ENCODE results near the gene ST3GAL4.
A peak's percentile ranks its signal among the peaks of the same experiment; 100 is the strongest.

The ST3GAL4 gene

DNA sequence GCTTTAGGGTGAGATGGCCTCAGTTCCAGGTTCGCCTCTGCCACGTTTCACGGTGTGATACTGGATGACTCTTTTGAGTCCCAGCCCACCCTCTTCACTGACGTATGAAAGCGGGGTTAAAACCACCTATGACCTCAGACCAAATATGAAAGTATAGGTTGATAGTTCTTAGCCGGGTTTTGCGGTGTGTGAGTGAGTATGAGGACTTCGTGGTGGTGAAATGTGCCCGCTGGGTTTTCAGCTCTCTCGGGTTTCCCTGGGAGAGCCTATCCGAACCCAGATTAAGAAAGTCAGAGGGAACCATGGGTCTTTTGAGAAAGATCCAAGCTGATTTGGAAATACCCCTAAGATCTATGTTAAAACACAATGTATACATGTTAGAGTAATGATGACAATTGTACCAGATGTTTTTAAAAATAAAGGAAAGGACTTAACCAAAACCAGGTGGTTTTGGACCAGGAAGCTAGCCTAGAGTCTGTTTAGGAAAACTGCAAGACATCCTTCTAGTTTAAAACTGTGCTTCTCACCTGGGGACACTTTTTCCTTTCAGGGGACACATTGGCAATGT lies 25.8 kb upstream of the ST3GAL4 start:
- FAIRE-seq (no peak), DNase-seq (ENCODE audit: low spot score) (no peak)

- DNase-seq (ENCODE audit: low spot score) (no peak), FAIRE-seq (no peak)
Measured at GRCh38 chr11:126331286-126331685, 24.2 kb upstream of the ST3GAL4 start.

GRCh38 chr11:126332221-126332711 lies 23.2 kb upstream of the ST3GAL4 start:
- DNase-seq (ENCODE audit: low spot score) = peak; percentile 51
- no peak for FAIRE-seq

GRCh38 chr11:126333142-126333541 lies 22.3 kb upstream of the ST3GAL4 start:
- FAIRE-seq = no peak

GRCh38 chr11:126334659-126335462 lies 20.6 kb upstream of the ST3GAL4 start:
- no peak for FAIRE-seq
- no peak for DNase-seq (ENCODE audit: low spot score)

More at GRCh38 chr11:126333142-126333541, 22.3 kb upstream of the ST3GAL4 start:
- DNase-seq (ENCODE audit: low spot score) = no peak

DNA sequence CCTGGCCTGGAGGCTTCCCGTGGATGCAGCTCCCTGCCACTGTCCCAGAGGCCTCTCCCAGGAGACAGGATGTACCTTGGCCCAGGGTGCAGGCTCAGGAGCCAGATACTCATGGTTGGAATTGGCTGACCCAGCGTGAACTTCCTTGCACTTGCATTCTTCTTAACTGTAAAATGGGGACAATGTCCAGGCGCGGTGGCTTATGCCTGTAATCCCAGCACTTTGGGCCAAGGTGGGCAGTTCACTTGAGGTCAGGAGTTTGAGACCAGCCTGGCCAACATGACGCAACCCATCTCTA lies 20.1 kb upstream of the ST3GAL4 start:
- FAIRE-seq = no peak

GRCh38 chr11:126336138-126336541 lies 19.3 kb upstream of the ST3GAL4 start:
- FAIRE-seq (no peak), DNase-seq (ENCODE audit: low spot score) (no peak)

More for the DNA sequence above, 20.1 kb upstream of the ST3GAL4 start:
- no peak for DNase-seq (ENCODE audit: low spot score)

DNA sequence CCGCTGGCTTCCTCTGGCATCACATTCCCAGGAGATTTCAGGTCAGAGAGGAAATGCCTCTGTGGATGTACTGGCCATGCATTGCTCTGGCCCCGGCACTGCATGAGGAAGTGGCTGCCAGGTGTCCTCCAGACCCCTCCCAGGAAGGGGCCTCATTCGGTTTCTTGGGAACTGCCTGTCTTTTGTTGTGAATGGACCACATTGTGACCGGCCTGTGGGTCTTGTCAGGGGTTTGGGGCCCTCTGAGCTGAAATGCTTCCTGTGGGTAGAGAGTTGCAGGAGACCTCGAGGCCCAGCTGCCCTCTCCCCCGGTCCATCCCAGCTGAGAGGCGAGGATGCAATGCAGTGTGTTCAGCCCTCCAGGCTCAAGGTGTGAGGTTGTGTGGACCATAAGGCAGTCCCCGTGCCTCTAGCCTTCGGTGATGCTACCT lies 18.8 kb upstream of the ST3GAL4 start:
- DNase-seq (ENCODE audit: low spot score) (no peak), FAIRE-seq (no peak)

DNA sequence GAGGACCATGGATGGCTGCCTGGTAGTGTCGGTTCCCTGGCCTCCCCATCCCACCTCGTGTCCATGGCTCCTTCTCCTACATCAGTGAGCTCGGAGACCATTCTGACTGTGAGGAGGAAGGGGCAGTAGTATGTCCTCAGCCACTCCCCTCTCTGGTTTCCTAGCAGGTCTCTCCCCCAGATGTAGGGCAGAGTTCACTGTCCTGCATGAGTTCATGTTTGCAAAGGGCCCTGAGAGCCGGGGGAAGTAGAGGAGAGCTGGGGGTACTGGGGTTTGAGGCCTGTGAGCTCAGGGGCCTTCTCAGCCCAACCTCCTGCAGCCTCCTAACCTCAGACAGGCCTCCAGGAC lies 18.4 kb upstream of the ST3GAL4 start:
- no peak for DNase-seq (ENCODE audit: low spot score)
- FAIRE-seq = no peak

DNA sequence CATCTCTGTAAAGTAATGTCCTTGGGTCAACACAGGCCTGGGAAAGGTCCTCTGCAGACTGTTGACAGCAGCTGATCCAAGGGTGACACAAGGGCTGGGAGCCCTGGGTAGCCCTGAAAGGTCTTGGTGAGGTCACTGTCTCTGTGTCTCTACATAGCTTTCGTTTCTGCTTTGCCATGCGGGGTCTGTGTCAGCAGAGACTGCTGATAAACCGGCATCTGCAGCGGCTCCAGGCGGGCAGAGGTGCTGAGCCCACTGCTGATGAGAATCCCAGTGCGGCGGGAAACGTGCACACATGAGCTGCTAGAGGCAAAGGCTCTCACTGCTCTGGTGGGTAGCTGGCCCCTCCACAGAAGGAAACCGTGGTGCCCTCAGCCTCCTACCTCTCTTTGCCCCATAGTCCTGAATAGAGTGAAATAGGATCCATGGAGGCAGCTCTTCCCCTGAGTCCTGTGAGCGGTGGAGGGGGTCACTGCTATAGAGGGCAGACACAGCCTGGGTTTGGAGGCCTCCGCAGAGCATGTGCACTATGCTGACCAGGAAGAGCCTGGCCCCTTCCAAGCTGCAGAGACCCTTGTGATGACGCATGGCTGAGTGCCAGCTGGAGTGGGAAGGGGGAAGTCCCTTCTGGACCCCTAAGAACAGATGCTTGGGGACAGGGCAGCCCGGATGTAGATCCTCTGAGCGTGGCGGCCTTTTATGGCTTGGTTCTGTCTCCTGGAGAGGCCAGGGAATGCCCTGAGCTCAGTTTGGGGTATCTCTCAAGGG lies 17.8 kb upstream of the ST3GAL4 start:
- DNase-seq (ENCODE audit: low spot score) (no peak), FAIRE-seq (no peak)

GRCh38 chr11:126338346-126339055 lies 17.0 kb upstream of the ST3GAL4 start:
- DNase-seq (ENCODE audit: low spot score) (no peak), FAIRE-seq (no peak)

GRCh38 chr11:126339073-126339862 lies 16.2 kb upstream of the ST3GAL4 start:
- DNase-seq (ENCODE audit: low spot score) (no peak), FAIRE-seq (no peak)

DNA sequence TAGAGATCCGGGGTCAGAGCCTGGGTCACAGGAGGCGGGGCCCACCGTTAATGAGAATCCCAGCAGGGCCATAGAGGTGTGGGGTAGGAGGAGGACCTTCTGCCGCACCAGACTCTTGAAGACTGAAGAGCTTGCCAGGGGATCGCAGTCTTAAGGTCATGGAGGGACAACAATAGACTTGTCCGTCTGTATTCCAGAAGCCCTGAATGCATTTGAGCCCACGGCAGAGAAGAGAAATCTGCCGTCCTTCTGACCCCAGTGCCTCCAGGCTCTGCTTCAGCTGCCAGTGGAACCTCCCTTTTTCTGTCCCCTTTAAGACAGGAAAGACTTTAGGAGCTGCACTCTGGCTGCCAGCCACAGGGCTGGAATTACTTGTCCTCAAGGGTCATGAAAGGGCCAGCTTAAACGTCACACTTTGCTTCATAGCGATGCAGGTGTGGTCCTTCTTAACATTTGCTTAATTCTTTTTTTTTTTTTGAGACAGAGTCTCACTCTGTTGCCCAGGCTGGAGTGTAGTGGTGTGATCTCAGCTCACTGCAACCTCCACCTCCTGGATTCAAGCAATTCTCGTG lies 15.5 kb upstream of the ST3GAL4 start:
- DNase-seq (ENCODE audit: low spot score) (no peak), FAIRE-seq (no peak)

DNA sequence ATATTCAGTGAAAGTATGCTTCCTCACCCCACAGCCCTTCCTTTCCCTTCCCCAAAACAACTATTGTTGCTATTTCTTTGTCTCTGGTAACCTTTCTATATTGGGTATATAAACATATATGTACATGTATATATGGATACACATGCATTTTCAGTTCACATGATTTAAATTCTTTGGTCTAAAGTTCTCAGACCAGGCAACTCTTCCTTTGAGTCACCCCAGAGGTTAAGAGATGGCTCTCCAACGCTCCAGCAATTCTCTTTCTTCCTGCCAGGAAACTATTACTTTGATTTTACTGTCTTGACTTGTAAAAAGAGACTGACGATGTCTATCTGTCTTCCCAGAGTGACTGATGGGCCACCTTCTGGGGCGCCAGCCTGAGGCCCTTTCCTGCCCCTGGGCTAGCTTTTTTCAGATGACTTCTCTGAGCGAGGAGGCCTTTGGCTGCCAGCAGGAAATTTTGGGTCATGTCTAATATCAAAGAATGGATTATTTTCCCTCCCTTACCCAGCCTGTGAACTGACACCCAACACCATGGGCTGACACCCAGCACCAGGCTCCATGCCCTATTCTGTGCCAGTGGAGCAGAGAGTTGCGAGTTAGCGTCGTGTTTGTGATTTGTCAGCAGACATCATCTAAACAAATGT lies 14.4 kb upstream of the ST3GAL4 start:
- FAIRE-seq (no peak), DNase-seq (ENCODE audit: low spot score) (no peak)

DNA sequence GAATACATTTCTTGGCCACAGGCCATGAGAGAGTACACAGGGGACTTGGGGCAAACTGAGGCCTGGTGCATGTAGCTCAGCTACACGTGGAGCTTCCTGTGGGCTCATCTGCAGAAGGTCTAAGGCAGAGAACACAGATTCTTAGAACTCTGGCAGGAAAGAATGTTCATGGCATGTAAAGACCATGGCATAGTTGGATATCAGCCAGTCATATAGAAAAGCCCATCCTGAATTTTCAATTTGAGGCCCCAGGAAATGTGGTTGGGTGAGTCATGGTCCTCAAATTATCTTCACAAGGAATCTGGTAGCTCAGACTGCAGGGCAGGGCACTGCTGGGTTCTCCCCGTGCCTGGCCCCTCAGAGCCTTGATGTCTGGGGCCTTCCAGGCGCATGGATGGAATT lies 13.7 kb upstream of the ST3GAL4 start:
- FAIRE-seq = no peak

DNA sequence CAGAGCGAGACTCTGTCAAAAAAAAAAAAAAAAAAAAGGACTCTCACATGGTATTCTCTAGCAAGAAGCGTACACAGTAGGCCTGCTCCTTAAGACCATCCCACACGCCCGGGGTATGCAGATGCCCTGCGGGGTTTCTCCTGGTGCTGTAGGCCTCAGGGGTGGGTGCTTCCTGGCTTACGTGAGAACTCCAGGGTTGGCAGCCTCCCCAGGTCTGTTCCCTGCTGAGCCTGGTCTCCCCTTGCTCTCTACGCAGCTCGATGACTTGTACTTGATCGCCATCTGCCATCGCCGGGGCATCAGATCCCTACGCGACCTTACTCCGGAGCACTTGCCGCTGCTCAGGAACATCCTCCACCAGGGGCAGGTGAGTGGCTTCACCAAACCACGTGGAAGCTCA lies 12.4 kb upstream of the ST3GAL4 start:
- FAIRE-seq (no peak), DNase-seq (ENCODE audit: low spot score) (no peak)

More for the DNA sequence above, 13.7 kb upstream of the ST3GAL4 start:
- DNase-seq (ENCODE audit: low spot score) = peak; percentile 63

- no peak for DNase-seq (ENCODE audit: low spot score)
- FAIRE-seq = no peak
Measured at GRCh38 chr11:126344141-126345080, 11.1 kb upstream of the ST3GAL4 start.

DNA sequence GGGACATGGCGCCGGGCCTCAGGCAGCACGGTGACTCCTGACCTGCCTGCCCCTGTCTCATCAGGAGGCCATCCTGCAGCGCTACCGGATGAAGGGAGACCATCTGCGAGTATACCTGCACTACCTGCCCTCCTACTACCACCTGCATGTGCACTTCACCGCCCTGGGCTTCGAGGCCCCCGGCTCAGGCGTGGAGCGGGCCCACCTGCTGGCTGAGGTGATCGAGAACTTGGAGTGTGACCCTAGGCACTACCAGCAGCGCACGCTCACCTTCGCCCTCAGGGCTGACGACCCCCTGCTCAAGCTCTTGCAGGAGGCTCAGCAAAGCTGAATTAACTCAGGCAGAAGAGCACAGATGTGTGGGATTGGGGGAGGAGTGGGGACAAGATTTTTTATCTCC lies 10.2 kb upstream of the ST3GAL4 start:
- DNase-seq (ENCODE audit: low spot score) (no peak), FAIRE-seq (no peak)

Measured in urothelium cell line (cell line).